Mucosa of descending colon (tissue), 3 donors: ENCODE data around the gene CD2BP2. TPM values are rescaled to one million over a fixed set of nuclear protein-coding genes. Genes with fewer than 3 reads are reported as not detected.
A peak's percentile ranks its signal among the peaks of the same experiment; 100 is the strongest.

Experiments used
- ATAC-seq: fragments of 200-7000 bp; cut with Tn5 transposase; one replicate; pipeline ENCODE4 v1.9.1; 2020; ENCODE audit warnings: mild to moderate bottlenecking, moderate library complexity
- DNase-seq, 3 donors: peaks; one replicate each; pipeline ENCODE4 v3.0.0-alpha.2; 2020
- H3K36me3 ChIP-seq: fragments of 200-600 bp; one replicate; pipeline ENCODE4 v1.8.0; 2021; ENCODE audit warnings: low read depth, mild to moderate bottlenecking
- H3K4me1 ChIP-seq: fragments of 200-600 bp; one replicate; pipeline ENCODE4 v1.8.0; 2021; ENCODE audit warnings: low read depth, mild to moderate bottlenecking
- H3K4me3 ChIP-seq: fragments of 200-600 bp; one replicate; pipeline ENCODE4 v1.8.0; 2021; ENCODE audit warnings: mild to moderate bottlenecking
- H3K9me3 ChIP-seq: fragments of 200-600 bp; one replicate; pipeline ENCODE4 v1.8.0; 2021; ENCODE audit warnings: mild to moderate bottlenecking
- intact Hi-C, 2 donors: fragments of 100-400 bp; cut with DNase I in 1 of 2; cut with micrococcal nuclease in 1 of 2; formaldehyde crosslinking; loops; one replicate each; pipeline versions ENCODE4 v1.11.0 to v1.11.1; 2022; cut with DNase I, micrococcal nuclease
- total RNA-seq, 3 donors: library from RNA; stranded (reverse); fragmentation: NEBNext Ultra II Directional in 2 of 3; extraction: Animal tissue kit (Norgen Biotek cat#: 25700) in 2 of 3; gene quantifications; one replicate each; pipeline versions ENCODE4 v1.2.1 to v1.2.4, GENCODE V29; 2021 to 2023
- TF ChIP-seq, protein P1 (sequence below): fragments of 200-600 bp; IDR thresholded peaks from one replicate; pipeline ENCODE4 v1.8.0; 2022; ENCODE audit warnings: antibody characterized with exemption, mild to moderate bottlenecking
- donor health status: DM: no; HTN: no; CAD: no; lungs with moderate emphysema.
- donor health status: DM: no; HTN: no; CAD: no.
- donor health status: DM: no; HTN: yes; CAD: no.

The CD2BP2 gene
- total RNA-seq, 3 donors from 2014 or later, result 53.4 to 57.9 (median 53.5) TPM

DNA sequence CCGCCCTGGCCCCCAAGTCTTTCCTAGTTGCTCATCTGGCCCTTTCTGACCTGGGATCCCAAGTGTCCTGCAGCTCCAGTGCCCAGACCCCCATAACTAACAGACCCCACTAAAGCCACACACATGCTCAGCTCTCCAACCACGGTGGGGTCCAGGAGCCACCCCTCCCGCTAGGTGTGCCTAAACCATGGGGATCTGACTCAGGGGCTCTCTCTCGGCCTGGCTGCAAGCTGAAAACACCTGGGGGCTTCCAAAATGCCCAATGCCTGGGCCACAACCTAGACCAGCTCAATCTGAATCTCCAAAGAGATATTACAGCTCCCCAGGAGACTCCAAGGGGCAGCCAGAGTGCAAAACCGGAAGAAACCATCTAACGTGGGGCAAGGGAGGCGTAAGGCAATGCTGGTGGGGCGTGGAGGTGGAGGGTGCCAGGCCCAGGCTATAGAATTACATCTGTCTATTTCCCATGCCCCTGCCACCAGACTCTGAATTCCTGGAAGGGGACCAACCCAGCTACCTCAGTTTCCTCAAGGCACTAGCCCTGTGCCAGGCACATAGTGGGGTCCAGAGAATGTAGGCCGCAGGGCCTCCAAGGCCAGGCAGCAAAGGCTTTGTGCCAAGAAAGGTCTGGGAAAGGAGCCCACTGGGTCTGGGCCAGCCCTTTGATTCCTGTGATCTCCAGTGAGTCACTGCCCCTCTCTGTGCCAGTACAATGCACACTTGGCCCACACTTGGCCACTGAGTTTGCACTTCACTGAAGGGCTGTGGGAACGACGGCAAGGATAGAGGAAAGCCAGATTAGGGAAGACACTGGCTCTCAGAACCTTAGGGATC is 3.3 kb downstream of the CD2BP2 start:
- H3K4me1 ChIP-seq, result peaks cover 16% of the 10 kb centered on the region
- DNase-seq, result peak in 2 of 3 donors; percentile 62 to 65
- H3K9me3 ChIP-seq, result no peaks in the 10 kb centered on the region
- TF ChIP-seq, protein P1, sequence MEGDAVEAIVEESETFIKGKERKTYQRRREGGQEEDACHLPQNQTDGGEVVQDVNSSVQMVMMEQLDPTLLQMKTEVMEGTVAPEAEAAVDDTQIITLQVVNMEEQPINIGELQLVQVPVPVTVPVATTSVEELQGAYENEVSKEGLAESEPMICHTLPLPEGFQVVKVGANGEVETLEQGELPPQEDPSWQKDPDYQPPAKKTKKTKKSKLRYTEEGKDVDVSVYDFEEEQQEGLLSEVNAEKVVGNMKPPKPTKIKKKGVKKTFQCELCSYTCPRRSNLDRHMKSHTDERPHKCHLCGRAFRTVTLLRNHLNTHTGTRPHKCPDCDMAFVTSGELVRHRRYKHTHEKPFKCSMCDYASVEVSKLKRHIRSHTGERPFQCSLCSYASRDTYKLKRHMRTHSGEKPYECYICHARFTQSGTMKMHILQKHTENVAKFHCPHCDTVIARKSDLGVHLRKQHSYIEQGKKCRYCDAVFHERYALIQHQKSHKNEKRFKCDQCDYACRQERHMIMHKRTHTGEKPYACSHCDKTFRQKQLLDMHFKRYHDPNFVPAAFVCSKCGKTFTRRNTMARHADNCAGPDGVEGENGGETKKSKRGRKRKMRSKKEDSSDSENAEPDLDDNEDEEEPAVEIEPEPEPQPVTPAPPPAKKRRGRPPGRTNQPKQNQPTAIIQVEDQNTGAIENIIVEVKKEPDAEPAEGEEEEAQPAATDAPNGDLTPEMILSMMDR, result no peak
- no peak for ATAC-seq
- H3K36me3 ChIP-seq, result peaks cover 6% of the 10 kb centered on the region
- intact Hi-C loops, result no loop called here
- H3K4me3 ChIP-seq, result no peak overlapping the region

DNA sequence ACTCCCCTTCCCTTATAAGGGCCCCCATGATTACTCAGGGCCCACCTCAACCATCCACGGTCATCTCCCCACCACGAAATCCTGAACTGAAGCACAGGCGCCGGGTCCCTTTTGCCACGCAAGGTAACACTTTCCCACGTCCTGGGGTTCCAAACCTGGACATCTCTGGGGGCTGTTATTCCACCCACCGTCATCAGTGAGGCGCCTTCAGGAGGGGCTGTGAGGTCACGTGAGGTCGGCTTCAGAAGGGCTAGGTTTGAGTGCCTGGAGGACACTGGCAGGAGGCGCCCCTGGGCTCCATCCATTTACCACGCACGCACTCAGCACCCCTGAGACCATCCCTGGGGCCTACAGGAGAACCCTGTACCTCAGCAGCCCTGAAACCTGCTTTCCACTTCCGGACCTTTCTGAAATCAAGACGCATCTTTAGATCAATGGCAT is 4.1 kb downstream of the CD2BP2 start:
- H3K4me1 ChIP-seq, result peaks cover 10% of the 10 kb centered on the region

DNA sequence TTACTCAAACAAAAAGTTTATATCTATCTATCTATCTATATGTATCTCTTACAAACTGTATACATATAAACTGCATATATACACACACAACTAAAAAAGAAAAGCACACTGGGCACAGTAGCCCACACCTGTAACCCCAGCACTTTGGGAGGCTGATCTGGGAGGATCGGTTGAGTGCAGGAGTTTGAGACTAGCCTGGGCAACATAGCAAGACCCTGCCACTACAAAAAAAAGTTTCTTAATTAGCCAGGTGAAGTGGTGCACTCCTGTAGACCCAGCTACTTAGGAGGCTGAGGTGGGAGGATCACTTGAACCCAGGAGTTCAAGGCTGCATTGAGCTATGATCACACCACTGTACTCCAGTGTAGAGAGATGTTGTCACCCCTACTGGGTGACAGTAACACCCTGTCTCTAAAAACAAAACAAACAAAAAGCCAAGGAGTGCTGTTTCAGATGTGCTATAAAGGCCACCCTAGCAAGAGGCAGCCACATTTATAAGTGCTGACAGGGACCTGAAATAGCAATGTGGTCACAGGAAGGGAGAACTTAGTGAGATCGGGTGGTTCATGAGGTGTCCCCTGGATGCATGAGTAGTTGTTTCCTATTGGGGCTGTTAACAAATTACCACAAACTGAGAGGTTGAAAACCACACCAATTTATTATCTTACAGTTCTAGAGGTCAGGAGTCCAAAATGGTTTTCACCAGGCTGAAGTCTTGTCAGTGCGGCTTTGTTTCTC is 4.8 kb downstream of the CD2BP2 start:
- intact Hi-C loops, result no loop called here
- DNase-seq (no peak), ATAC-seq (no peak)
- TF ChIP-seq, protein P1, result no peak
- H3K4me1 ChIP-seq, result peaks cover 10% of the 10 kb centered on the region
- H3K36me3 ChIP-seq, result peaks cover 6% of the 10 kb centered on the region
- no peak overlapping the region for H3K4me3 ChIP-seq
- H3K9me3 ChIP-seq, result no peaks in the 10 kb centered on the region

More for the DNA sequence above, 4.1 kb downstream of the CD2BP2 start:
- DNase-seq (peak in 2 of 3 donors; percentile 23 to 34), ATAC-seq (no peak)
- TF ChIP-seq, protein P1, result no peak
- no peak overlapping the region for H3K4me3 ChIP-seq
- intact Hi-C loops, result no loop called here
- peaks cover 6% of the 10 kb centered on the region for H3K36me3 ChIP-seq
- no peaks in the 10 kb centered on the region for H3K9me3 ChIP-seq

DNA sequence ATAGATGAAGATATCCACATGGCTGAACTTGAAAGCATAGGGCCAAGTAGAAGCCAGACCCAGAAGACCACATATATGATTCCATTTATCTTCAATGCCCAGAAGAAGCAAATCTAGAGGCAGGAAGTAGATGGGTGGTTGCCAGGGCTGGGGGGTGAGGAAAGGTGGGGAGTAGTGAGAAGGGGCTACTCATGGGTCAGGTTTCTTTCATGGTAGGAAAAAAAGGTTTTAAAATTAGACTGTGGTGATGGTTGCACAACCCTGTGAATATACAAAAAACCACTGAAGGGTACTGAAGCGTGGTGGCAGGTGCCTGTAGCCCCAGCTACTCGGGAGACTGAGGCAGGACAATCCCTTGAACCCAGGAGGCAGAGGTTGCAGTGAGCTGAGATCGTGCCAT is 5.4 kb downstream of the CD2BP2 start:
- Histone ChIP-seq H3K4me3 (no peak overlapping the region), H3K4me1 (peaks cover 10% of the 10 kb centered on the region), H3K36me3 (peaks cover 6% of the 10 kb centered on the region), H3K9me3 (no peaks in the 10 kb centered on the region)
- TF ChIP-seq, protein P1, result no peak
- intact Hi-C loops, result no loop called here
- no peak for ATAC-seq
- peak in 2 of 3 donors; percentile 16 to 34 for DNase-seq

DNA sequence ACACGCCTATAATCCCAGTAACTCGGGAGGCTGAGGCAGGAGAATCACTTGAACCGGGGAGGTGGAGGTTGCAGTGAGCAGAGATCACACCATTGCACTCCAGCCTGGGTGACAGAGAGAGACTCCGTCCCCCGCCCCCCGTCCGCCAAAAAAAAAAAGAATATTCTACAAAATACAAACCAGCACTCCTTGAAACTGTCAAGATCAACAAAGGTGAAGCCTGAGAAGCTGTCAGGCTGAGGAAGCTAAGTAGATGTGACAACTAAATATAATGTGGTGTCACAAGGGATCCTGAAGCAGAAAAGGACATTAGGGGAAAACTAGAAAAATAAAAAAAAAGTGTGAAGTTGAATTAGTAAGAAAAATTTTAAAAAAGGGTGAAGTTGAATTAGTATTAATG is 6.2 kb downstream of the CD2BP2 start:
- peak in 1 of 3 donors; percentile 7 for DNase-seq
- Histone ChIP-seq H3K36me3 (peaks cover 6% of the 10 kb centered on the region), H3K4me1 (peaks cover 4% of the 10 kb centered on the region), H3K4me3 (no peak overlapping the region), H3K9me3 (no peaks in the 10 kb centered on the region)
- TF ChIP-seq, protein P1, result no peak
- no peak for ATAC-seq
- intact Hi-C loops, result no loop called here
